ENCODE results near the gene USP53. TPM values are rescaled to one million over a fixed set of nuclear protein-coding genes. Genes with fewer than 3 reads are reported as not detected.

The USP53 gene
- total and polyA plus RNA-seq, 10 of the 15 experiments (the other 5 are each of a cell fraction or from before 2014, with no cell fraction given) = 0.23 to 4.0 (median 2.7) TPM

DNA sequence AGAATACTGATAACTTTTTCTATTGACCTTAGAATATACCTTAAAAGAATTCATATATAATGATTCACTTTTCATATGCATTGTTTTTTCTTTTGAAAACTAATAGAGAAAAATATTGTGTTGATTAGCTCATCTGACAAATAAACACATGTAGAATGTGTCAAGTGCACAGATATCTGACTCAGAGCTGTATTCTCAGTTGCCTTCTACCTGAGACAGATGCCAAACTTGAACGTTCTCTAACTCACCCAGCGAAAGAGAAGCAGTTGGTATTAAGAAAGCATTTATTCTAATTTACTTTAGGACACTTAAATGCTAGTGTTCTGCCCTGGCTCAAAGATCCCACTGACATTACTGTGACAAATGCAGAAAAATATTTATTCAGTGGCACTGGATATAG is 28.1 kb downstream of the USP53 start (continued):
- no peak for TF ChIP-seq ZBTB4 (CRISPR knock-in tag; IDR thresholded peaks at IDR 0.05)
- no peak for TF ChIP-seq ZNF622 (IDR thresholded peaks at IDR 0.05)
- TF ChIP-seq DPF2 (IDR thresholded peaks at IDR 0.05) = no peak

GRCh38 chr4:119242417-119242816 is 29.9 kb downstream of the USP53 start:
- FAIRE-seq (no peak), DNase-seq (ENCODE audit: low read depth, low spot score) (no peak), ATAC-seq (no peak)
- POLR2A ChIA-PET = no interaction called here
- SMC1A ChIA-PET (ENCODE audit: uncharacterized antibody, unreplicated experiment) = interaction anchor here (1.3 kb wide), 1 partner anchor 79 kb away, joined by 4 read pairs; no protein-coding TSS in a partner anchor
- H2AFZ ChIP-seq (ENCODE audit: control insufficient read depth, low read depth, low read length) = no peak overlapping the region
- no TSS peak for BruUV-seq (replicated peaks)
- H3K4me2 ChIP-seq (ENCODE audit: control insufficient read depth, insufficient read depth) = no peak overlapping the region
- CTCF ChIA-PET = interaction anchor here (0.7 kb wide), 1 partner anchor 479 kb away, joined by 3 read pairs; no protein-coding TSS in a partner anchor
- TF ChIP-seq RELA (IDR thresholded peaks at IDR 0.05; ENCODE audit: borderline replicate concordance, partially characterized antibody) (no peak), MLLT1 (IDR thresholded peaks at IDR 0.05) (no peak), E2F8 (IDR thresholded peaks at IDR 0.05; ENCODE audit: low read depth, partially characterized antibody) (no peak), FOS (IDR thresholded peaks at IDR 0.05; ENCODE audit: borderline replicate concordance, extremely low read depth, insufficient read length) (no peak), FOXM1 (IDR thresholded peaks at IDR 0.05; ENCODE audit: low read depth, low read length) (no peak), ZNF217 (IDR thresholded peaks at IDR 0.05) (no peak)
- H3K9ac ChIP-seq (ENCODE audit: control insufficient read depth, insufficient read depth, low read length) = no peak overlapping the region
- peaks cover 7% of the 10 kb centered on the region; the same call in 1 of the 2 replicates for H3K4me1 ChIP-seq (ENCODE audit: control insufficient read depth, insufficient read depth, low read length)
- no peaks in the 10 kb centered on the region for H3K36me3 ChIP-seq (ENCODE audit: control insufficient read depth in 2 of 2, insufficient read depth in 2 of 2, low read length in 1 of 2)
- no peaks in the 10 kb centered on the region for H3K79me2 ChIP-seq (ENCODE audit: control insufficient read depth, insufficient read depth, low read length)
- intact Hi-C loops (cut with micrococcal nuclease; ENCODE audit: unreplicated experiment) = no loop called here
- no peak overlapping the region for H3K4me3 ChIP-seq
- H3K27me3 ChIP-seq (replicated peaks in 1 of 2; ENCODE audit: control insufficient read depth in 2 of 2, insufficient read depth in 2 of 2, low read length in 1 of 2) = no peaks in the 10 kb centered on the region
- H3K9me3 ChIP-seq (replicated peaks; ENCODE audit: control insufficient read depth, insufficient read depth, low read length) = no peaks in the 10 kb centered on the region
- no peaks in the 10 kb centered on the region for H4K20me1 ChIP-seq (ENCODE audit: control insufficient read depth, insufficient read depth)
- RAD21 ChIA-PET (ENCODE audit: unreplicated experiment) = no interaction called here
- in situ Hi-C loops (cut with MboI) = no loop called here
- 100% methylated on average over 1 of the region's 1 CpG for WGBS (ENCODE audit: insufficient coverage, insufficient replicate concordance, low lambda C conversion rate, missing lambda C conversion rate)
- no peak overlapping the region for H3K27ac ChIP-seq (ENCODE audit: control insufficient read depth, insufficient read depth)

Measured in GM12878 (cell line).